ENCODE measurements around the gene SCFD2.
"Not testable (repeated sequence)": the region's sequence is repeated elsewhere in the genome, so short reads cannot be mapped to it uniquely, and the experiment has no call there.

SCFD2 gene

DNA sequence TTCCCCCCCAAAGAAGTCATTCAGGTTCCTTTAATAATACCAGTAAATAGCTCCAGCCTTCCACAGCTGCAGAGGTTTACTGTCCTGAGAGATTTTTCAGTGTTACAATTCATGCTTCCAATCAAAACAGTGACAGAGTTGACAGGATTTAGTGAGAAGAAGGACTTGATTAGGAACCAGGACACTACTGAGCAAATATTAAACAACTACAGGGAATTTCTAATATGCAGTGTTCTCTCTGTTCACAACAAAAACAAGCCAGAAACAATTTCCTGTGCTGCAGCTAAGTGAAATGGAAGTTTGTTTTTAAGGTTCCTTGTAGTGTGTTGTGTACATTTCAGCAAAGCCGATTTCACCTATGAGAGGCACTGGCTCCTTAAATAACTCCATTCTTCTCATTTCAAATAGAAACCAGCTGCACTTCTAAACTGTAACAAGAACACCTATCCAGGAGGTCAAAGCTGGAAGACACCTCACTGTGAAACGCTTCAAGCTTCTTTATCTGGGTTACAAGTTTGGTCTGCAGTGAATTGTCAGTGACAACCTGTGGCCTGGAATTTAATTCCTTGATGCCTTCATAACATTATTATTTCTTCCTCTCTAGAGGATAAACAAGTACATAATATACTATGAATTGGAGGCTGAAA, 354.5 kb downstream of the SCFD2 start:
- no peak for DNase-seq (ENCODE audit: low spot score)

- DNase-seq (ENCODE audit: low spot score): no peak
These were observed 355.5 kb downstream of the SCFD2 start for GRCh38 chr4:53010318-53010717.

- DNase-seq (ENCODE audit: low spot score): no peak
These were observed 356.0 kb downstream of the SCFD2 start for GRCh38 chr4:53009824-53010223.

GRCh38 chr4:53007024-53007423, 358.8 kb downstream of the SCFD2 start:
- no peak for DNase-seq (ENCODE audit: low spot score)

DNA sequence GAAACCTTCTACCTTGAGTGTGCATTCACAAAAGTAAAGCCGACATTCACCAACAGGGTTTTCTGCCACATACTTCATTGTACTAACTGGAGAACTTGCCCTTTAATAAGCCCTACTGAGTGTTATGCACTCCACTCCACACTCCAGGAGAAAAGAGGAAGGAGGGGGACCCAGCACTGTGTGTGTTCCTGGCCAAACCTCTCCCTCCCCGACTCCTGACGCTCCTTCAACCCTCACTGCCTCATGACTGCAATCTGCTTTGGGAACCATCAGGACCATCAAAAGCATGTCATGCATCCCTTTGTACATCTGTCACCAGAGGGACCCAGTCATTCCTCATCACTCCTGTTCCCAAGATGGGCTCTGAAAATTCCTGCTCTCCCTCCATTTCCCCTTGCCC, 360.1 kb downstream of the SCFD2 start:
- DNase-seq (ENCODE audit: low spot score): no peak

- no peak for DNase-seq (ENCODE audit: low spot score)
These were observed 360.7 kb downstream of the SCFD2 start for GRCh38 chr4:53005149-53005546.

GRCh38 chr4:53004497-53005148, 361.2 kb downstream of the SCFD2 start:
- DNase-seq (ENCODE audit: low spot score): no peak

- DNase-seq (ENCODE audit: low spot score): no peak
These were observed 361.9 kb downstream of the SCFD2 start for GRCh38 chr4:53003959-53004358.

DNA sequence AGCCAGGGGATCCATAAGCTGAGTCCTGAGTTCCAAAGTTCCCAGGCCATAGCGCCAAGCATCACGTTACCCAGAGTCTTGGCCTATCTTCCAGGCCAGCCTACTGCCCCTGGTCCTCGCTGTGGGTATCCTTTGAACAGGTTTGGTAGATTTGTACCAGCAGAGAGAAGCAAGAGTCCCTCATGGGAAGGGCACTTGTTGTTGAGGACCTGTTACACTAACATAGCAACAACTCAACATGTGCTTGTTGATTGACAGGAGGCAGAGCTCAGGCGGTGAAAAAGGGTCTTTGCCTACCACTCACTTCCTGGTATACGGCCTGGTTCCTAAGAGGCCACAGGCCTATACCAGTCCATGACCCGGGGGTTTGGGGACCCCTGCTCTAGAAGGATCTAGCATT, 365.3 kb downstream of the SCFD2 start:
- no peak for DNase-seq (ENCODE audit: low spot score)

DNA sequence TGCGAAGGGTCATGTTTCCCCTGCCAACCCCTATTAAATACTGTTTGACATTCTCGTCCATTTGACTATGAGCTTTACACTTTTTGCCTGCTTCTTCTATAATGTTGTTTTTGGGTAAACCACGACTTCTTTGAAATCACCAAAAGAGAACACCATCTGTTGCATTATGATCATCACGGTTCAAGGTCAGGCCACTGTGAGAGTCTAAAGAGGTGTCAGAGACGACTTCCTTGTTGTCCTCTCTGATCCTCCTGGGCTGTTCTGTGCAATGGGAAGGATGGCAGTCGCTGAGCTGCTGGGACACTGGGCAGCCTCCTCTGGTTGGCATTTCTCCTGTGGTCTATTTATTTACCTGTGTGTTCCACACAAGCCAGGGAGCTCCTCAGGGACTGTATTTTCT, 366.2 kb downstream of the SCFD2 start:
- no peak for DNase-seq (ENCODE audit: low spot score)

DNA sequence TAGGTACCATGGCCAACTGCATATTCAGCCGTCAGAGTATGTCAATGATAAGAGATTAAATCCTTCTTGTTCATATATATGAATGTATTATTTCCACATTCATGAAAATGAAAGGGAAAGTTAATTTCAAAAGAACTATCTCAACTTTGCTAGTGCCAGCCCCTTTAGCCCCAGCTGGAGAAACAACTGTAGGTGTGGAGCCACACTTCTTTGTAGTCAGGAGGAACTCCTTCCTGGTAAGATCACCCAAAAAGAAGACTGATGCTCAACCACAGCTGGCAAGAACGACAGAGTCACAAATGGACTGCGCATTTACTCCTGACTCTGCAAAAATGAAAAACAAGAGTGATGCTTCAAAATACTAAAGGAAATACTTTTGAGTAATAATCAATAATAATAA, 367.4 kb downstream of the SCFD2 start:
- no peak for DNase-seq (ENCODE audit: low spot score)

DNA sequence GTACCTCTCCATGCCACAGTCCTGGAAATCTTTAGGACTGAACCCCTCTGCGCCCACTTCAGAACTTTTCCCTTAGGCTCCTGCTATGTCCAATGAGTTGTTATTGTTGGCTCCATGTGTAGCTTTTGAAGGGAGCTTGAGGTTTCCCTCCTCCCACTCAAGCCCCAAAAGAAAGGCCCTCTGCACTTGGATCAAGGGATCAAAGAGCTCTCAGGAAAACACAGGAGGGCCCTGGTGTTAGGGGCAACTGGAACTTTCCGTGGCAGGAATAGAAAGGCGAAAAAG, 368.8 kb downstream of the SCFD2 start:
- DNase-seq (ENCODE audit: low spot score): no peak

DNA sequence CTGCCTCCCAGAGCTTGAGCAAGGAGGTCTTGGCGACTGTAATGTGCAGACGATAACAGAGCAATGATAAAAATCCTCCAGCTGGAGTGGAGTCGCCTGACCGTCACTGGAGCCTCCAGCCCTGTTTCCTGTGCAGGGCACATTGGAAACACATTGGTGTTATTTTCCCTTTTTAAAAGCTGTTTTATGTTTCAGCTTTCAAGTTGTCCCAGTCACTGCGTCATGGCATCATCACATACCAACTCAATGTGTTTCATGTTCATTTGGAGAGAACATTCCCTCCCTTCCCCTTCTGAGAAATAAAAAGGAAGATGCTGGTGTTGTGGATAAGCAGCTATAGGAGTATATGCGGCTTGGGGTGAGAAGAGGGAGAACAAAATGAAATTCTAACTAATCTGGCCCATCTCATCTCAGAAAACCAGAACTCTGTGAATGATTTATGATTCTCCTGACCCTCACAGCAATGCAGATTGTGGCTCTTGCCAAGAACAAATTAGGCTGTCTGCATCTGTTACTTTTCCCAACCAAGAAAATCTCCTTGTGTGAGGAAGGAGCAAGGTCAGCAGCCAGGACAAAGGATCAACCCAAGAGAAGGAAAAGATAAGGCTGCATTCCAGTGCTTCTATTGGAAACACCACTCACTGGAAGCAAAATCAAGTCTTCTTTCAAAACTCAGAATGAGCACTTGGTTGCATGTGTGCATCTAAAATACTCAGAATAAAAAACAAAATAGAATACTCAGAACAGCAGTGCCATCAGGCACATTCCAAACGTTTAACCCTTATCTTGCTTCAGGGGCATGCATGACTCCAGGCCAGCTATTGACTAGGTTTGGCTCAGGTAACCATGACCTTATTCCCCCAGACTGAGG, 369.4 kb downstream of the SCFD2 start:
- no peak for DNase-seq (ENCODE audit: low spot score)

DNA sequence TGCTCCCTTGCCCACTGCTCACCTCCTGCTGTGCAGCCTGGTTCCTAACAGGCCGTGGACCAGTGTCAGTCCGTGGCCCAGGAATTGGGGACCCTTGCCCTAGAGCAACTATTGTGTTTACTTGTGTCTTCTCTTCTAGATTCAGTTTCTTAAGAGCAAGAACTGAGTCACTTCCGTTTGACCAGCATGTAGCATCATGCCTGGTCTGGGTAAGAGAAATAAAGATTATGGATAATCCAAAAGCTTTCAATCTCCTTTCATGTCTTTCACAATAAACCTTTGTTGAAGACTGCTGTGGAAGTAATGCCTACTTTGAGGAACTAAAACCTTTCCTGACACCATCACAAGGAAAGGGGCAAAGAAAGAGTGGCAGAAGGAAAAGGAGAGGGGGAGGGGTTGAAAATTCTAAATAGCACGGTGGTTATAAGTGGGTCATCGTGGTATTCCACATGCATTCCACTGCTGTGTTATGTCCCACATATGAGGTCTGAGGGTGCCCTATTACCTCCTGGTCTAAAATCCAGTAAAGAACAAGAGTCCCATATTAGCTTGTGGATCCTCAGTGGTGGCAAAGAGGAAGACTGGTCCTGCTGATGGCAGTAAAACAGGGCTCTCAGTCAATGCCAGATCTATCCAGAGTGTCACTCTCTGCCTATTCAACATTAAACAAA, 370.4 kb downstream of the SCFD2 start:
- DNase-seq (ENCODE audit: low spot score): no peak

- DNase-seq (ENCODE audit: low spot score): no peak
These were observed 371.3 kb downstream of the SCFD2 start for GRCh38 chr4:52994567-52994966.

DNA sequence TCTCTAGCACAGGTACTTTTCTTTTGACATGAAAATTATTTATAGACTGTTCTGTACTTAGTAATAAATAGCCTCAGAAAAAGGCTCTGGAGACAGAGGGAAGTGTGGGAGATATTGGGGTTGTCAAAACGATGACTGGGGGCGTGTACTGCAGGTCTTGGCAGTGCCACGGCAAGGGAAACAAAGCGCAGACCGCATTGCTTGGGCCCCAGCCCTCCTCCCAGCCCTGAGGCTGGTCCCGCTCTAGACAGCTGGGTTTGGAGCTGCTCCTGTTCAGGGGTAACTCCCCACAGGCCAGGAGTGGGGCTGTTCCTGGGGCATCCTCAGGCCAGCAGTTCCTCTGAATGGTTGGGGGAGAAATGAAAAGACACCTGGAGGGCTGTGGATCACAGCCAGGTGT, 372.1 kb downstream of the SCFD2 start:
- no peak for DNase-seq (ENCODE audit: low spot score)

DNA sequence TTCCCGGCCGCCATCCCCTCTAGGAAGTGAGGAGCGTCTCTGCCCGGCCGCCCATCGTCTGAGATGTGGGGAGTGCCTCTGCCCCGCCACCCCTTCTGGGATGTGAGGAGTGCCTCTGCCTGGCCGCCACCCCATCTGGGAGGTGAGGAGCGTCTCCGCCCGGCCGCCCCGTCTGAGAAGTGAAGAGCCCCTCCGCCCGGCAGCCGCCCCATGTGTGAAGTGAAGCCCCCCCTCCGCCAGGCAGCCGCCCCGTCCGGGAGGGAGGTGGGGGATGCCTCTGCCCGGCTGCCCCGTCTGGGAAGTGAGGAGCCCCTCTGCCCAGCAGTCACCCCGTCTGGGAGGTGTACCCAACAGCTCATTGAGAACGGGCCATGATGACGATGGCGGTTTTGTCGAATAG, 373.3 kb downstream of the SCFD2 start:
- DNase-seq (ENCODE audit: low spot score): not testable (repeated sequence)

DNA sequence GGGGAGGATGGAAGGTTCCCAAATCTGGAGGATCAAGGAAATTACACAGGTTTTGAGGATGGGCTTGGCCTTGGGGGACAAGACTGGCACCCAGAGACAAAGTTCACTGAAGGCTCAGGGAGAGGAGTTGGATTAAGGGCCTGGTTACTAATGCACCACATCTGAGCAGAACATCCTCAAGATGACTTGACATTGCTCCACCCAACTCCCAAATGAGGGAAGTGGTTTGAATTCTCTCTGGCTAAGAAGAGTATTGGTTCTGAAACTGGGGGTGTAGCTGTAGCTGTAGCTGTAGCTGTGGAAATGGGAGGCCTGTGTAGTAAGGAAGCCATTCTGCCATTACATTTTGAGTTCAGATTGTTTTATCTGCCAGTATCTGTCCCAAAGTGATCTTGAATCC, 374.4 kb downstream of the SCFD2 start:
- no peak for DNase-seq (ENCODE audit: low spot score)

DNA sequence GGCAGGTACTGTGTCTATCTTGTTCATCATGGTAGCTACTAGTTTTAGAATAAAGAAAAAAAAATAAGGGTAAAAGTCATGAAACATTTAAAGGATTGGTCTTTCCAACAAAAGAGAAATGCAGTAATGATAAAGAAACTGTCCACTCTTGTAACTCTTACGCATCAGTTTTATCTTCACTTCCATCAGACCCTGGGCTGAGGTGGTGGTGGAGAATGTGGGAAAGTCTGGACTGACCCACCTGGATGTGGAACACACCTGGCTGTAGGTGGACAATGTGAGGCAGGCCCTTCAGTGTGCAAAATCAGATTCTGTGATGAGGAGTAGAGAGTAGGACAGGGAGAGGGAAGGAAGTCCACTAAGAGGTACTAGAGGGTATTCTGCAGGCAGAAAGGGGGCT, 375.2 kb downstream of the SCFD2 start:
- no peak for DNase-seq (ENCODE audit: low spot score)

GRCh38 chr4:52989865-52990264, 376.0 kb downstream of the SCFD2 start:
- no peak for DNase-seq (ENCODE audit: low spot score)

GRCh38 chr4:52987392-52988056, 378.3 kb downstream of the SCFD2 start:
- no peak for DNase-seq (ENCODE audit: low spot score)

- DNase-seq (ENCODE audit: low spot score): no peak
These were observed 381.4 kb downstream of the SCFD2 start for GRCh38 chr4:52984462-52984881.

All from putamen (tissue), 1 donor.